Lower leg skin (tissue), 3 donors: ENCODE results near the gene RALY.

ENCODE experiments used
- CTCF ChIP-seq, 3 donors: fragments of 450-650 bp; IDR thresholded peaks; one replicate each; pipeline ENCODE4 v1.5.1; 2016; ENCODE audit warnings: antibody characterized with exemption in 3 of 3, mild to moderate bottlenecking in 3 of 3, moderate library complexity in 2 of 3
- POLR2A ChIP-seq, 2 donors: fragments of 450-650 bp; IDR thresholded peaks; one replicate each; pipeline ENCODE4 v1.6.1; 2016 to 2017; ENCODE audit warnings: antibody characterized with exemption in 2 of 2, mild to moderate bottlenecking in 1 of 2, moderate library complexity in 1 of 2

GRCh38 chr20:33944914-33945313, 48.8 kb upstream of the RALY start:
- TF ChIP-seq POLR2A (IDR thresholded peaks at IDR 0.05) (no peak), CTCF (IDR thresholded peaks at IDR 0.05) (no peak)
